Colon (tissue), 2 donors: ENCODE results near the gene ATN1.

Experiments
- FAIRE-seq: peaks from 2 replicates; lab custom pipeline; 2012; peaks lifted over from hg19 to GRCh38; lab: Jason Lieb, UNC
- donor health status: control.
- donor health status: control.

ATN1 gene

DNA sequence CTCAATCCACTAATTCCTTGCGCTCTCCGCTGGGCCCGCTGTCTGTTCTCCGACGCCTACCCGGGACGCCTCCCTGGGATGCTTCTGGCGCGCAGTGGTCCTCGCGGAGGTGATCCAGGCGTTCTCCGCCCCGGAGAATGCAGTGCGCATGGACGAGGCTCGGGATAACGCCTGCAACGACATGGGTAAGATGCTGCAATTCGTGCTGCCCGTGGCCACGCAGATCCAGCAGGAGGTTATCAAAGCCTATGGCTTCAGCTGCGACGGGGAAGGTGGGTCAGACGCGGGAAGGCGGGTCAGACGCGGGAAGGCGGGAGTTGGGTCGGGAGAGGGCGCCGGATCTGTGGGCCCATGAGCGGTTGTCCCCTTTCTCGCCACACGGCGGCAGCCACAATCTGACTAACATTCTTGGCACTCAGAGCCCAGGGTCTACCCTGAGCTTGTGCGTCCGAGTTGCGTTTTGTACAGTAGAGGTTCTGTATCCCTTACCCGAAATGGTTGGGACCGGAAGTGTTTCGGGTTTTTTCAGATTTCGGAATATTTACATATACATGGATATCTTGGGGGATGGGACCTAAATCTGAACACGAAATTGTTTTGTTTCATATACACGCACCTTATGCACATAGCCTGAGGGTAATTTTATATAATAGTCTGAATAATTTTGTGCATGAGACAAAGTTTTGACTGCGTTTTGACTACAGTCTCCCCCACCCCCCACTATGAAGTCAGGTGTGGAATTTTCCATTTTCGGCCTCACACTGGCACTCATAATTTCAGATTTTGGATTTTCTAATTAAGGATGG is 16.8 kb downstream of the ATN1 start:
- no peak for FAIRE-seq

GRCh38 chr12:6945613-6946012 is 17.9 kb downstream of the ATN1 start:
- no peak for FAIRE-seq

- no peak for FAIRE-seq
Observed at GRCh38 chr12:6946033-6946919, 18.5 kb downstream of the ATN1 start.

DNA sequence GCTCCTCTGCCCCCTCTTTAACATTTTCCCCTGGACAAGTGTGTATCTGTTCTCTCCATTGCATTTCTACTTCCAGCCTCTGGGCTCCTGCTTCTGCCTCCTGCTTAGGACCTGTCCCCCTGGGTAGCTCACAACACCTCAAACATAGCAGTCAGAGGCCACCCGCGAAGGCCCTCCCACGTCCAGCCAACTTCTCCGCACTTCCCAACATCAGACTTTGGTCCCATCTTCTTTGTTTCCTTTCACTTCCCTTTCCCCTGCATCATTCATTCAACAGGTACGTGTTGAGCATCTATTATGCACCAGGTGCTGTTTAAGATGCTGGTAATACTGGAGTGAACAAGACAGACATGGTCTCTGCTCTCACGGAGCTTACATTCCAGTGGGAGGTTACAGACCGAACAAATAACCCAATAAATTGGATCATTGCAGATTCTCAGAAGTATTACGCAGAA is 19.2 kb downstream of the ATN1 start:
- no peak for FAIRE-seq

DNA sequence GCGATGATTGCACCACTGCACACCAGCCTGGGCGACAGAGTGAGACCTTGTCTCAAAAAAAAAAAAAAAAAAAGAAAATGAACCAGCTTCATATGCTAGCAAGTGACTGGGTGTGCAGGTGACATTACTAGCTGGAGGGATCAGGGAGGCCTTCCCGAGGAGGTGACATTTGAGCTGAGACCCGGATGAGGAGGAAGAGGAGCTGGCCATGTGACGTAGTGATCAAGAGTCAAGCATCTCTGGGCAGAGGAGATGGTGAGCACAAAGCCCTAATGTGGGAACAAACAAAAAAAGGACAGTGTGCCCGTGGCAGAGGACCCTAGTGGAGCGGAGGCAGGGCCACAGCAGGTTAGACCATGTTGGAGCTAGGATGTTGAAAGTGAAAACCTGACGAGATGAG is 19.9 kb downstream of the ATN1 start:
- no peak for FAIRE-seq

DNA sequence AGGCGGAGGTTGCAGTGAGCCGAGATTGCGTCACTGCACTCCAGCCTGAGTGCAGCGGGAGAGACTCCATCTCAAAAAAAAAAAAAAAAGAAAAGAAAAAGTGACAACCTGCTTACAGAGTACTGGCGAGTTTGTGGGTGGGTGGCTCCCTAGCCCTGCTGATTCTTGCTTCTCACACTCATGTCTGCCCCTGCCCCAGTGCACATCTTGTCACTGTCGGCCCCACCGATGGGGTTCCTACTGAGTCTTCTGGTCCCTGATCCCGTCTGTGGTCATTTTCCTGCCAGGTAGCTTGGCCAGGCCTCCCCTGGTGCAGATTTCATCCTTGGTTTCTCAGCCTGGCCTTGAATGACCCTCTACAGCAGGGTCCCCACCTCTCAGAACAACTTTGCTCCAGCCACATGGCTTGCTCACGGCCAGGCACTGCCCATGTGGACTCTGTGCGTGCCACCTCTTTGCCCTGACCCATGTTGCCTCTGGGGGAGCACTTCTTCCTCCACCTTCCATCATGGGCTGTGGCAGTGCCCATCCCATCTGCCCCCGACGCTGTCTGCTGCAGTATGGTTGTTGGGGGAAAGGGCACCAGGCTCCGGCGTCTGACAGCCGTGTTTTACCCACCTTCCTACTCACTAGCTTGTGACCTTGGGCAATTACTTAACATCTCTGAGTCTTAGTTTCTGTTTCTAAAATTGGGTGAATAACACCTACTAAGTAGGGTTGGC is 21.3 kb downstream of the ATN1 start:
- no peak for FAIRE-seq

DNA sequence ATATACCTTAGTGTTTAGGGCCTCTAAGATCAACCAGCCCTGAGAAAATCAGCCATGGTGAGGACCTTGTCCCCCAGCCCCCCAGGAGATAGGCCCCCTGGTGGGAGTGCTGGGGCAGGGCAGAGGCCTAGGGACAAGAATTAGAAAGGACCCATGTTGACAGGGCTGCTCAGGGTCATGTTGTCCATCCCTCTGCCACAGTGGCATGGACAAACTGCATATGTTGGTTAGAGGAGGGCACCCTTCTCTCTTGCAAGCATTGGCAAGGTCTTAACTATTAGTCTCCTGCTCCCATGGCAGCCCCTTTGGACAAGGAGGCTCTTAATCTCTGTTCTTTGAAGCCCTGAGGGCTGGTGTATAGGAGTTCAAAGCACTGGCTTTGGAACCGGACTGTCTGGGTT is 22.6 kb downstream of the ATN1 start:
- no peak for FAIRE-seq

- FAIRE-seq: no peak
Observed at GRCh38 chr12:6950811-6951540, 23.2 kb downstream of the ATN1 start, which contains the start of gene PTPN6. Gene PTPN6, plus strand, starts transcription at chr12:6951356. Its CDS starts 157 bp downstream, at chr12:6951513.

DNA sequence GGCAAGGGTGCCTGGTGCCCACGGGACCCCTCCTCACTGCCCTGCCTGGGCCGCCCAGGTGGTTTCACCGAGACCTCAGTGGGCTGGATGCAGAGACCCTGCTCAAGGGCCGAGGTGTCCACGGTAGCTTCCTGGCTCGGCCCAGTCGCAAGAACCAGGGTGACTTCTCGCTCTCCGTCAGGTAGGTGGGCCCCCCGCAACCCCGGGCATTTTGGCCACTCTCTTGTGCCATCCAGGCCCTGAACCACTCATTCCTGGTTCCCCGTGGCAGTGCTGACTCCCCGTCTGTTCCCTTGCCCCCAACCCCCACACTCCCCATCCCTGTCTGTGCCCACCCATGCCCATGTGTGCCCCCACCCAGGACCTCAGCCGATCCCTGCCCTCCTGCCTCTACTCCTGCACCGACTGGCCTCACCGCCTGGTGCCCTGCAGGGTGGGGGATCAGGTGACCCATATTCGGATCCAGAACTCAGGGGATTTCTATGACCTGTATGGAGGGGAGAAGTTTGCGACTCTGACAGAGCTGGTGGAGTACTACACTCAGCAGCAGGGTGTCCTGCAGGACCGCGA is 23.9 kb downstream of the ATN1 start:
- no peak for FAIRE-seq

DNA sequence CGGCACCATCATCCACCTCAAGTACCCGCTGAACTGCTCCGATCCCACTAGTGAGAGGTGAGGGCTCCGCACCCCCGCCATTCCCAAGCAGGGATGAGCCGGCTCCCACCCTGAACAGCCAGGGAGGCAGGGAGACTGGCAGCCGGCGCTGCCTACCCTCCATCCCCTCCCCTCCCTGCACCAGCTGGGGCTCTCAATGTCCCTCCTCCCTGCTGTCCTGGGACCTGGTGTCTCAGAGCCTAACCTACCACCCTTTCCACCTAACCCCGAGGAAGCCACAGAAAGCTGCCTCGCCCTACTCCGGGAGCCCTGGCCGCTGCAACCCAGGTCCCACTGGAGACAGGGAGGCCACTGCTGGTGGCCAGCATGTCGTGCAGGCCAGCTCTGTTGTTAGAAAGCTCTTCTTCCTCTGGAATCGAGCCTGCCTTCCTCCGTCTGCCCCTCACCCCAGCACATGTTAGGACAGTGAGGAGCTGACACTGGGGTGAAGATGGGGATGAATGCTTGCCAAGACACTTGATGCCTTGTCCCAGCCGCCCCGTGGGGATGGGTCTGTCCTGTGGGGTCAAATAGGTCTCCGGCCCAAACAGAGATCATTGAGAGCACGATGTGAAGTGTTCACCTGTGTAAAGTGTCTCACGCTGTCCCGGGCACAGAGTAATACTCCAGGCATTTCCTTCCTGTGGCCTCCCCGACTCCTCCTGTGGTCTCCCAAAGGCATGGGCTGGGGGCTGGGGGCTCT is 24.5 kb downstream of the ATN1 start:
- no peak for FAIRE-seq

- FAIRE-seq: no peak
Observed at GRCh38 chr12:6952863-6953441, 25.2 kb downstream of the ATN1 start.

DNA sequence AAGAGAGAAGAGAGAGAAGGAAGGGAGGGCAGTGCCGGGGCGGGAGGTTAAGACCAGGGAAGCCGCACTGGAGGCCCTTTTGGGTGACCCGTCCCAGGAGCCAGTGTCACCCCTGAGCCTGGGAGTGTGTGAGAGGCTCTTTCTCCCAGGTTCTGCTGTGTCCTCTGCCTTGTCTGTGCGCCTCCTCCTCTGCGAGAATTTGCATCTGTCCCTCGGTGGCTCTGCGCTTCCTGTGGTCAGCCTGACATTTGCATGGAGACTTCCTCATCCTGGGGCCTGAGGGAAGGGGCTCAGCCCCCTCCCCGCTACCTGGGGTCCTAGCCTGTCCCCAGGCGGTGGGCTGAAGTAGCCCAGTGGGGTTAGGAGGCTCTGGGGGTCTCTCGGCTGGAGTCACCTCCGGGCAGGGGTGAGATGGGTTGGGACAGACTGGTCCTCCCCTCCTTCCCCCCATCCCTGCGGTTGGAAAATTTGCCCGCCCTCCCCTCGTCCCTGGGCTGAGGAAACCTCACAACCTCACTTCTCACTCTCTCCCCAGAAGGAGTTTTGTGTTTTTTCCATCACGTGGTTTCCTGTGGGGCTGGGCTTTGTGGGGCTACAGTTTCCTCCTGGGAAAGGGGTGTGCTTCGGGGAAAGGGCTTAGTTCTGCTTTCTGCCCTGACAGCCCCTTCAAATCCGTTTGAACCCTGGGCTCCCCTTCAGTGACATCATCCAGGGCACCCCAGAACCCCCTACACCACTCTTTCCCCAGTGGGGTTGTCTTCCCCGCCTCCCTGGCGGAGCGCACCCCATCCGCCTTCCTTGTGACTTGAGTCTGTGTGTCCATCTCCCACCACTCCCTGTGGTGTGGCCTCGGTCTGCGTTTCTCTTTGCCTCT is 25.9 kb downstream of the ATN1 start:
- FAIRE-seq: no peak

- no peak for FAIRE-seq
Observed at GRCh38 chr12:6954316-6955107, 26.8 kb downstream of the ATN1 start.

DNA sequence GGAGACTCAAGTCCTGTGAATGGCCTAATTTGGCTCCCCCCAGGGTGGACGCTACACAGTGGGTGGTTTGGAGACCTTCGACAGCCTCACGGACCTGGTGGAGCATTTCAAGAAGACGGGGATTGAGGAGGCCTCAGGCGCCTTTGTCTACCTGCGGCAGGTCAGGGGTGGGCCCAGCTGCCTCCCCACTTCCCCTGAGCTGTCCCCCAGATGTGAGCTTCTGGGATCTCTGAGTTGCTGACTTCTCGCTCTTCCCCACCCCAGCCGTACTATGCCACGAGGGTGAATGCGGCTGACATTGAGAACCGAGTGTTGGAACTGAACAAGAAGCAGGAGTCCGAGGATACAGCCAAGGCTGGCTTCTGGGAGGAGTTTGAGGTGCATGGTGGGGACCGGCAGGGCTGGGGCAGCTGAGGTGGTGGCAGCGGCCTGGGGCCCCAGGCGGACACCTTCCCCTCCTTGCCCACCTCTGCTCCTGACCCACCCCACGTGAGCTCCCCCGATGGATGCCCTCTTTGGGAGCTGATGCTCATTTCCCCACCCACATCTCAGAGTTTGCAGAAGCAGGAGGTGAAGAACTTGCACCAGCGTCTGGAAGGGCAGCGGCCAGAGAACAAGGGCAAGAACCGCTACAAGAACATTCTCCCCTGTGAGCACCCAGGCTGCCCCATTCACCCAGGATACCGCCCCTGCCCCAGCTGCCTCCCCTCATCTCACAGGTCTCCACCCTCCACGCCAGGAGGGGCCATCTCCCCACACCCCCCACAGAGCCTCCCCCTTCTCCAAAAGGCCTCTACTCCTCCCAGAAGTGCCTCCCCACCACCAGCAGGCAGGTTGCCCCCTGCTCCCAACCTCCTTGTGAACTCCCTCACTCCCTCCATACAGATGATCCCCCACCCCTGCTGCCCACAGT is 27.6 kb downstream of the ATN1 start:
- no peak for FAIRE-seq

- no peak for FAIRE-seq
Observed at GRCh38 chr12:6956021-6956727, 28.4 kb downstream of the ATN1 start.

DNA sequence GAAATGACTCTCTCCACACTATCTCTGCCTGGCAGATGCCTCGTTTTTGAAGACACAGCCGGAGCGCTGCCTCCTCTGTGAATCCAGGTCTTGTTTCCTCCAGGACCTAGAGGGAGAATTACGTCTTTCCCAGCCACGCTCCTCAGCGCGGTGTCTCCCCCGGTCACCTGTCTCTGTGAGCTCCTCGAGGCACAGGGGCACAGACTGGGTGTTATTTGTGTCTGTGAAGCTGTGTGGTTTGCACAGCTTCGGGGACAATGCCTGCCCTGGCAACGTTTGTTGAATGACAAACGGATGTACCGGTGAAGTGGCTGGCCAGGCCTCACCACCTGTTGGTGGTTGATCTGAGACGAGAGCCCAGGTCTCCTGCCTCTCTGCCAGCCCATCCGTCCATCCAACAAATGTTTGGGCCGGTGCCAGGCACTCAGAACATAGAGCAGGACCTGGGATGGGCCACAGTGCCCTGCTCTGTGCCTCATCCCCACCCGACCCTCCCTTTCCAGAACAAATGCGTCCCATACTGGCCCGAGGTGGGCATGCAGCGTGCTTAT is 29.5 kb downstream of the ATN1 start:
- FAIRE-seq: no peak
